Upper lobe of left lung (tissue), 4 donors: ENCODE data around the gene CXCL1.

ENCODE experiments used
- POLR2A ChIP-seq, 4 donors: fragments of 450-650 bp; IDR thresholded peaks; one replicate each; pipeline ENCODE4 v1.5.1; 2016 to 2017; ENCODE audit warnings: antibody characterized with exemption in 4 of 4, mild to moderate bottlenecking in 2 of 4
- TF ChIP-seq, protein P1 (sequence below), 6 experiments: fragments of 450-650 bp in 4 of 6; fragments of 200-600 bp in 2 of 6; sonication (generic) in 2 of 6; IDR thresholded peaks; one replicate each; pipeline ENCODE4 v1.5.1; 2016 to 2019; ENCODE audit warnings: antibody characterized with exemption in 6 of 6

DNA sequence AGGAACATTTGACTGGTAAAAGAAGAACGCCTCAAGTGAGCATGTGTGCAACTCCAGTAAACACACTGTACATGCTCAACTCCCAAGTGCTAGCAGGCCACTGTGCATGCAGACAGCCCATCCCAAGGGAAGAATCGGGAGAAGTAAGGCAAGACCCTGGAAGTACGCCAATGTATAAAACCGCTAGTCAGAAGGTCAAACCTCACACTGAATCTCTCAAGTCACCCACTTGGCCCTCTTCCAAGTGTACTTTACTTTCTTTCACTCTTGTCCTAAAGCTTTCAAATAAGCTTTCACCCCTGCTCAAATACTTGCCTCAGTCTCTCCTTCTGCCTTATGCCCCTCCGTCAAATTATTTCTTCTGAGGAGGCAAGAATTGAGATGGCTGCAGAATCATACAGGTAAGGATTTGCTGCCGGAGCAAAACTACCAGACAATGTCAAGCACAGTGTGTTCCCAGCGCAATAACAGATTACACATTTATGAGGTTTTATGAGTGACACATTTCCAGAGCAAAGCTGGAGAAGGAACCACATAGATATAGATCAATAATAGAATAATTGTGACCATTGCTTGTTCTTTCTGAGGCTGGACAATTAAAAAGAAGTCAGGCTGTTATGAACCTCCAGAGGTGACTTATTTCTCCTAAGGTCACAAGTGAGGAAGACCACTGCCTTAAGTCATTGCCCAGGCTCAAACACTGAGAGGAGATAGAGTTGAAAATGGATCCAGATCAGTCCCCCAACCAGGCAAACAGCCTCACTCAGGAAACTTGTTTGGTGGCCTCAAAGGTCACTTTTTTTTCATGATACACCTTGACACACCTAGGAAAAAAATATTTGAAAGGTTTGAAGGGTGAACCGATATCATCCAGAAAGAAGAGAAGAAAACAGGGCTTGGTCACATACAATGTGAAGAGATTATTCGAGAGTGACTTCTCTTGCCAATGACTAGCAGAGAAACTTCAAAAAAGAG is 26.3 kb downstream of the CXCL1 start:
- TF ChIP-seq, protein P1, sequence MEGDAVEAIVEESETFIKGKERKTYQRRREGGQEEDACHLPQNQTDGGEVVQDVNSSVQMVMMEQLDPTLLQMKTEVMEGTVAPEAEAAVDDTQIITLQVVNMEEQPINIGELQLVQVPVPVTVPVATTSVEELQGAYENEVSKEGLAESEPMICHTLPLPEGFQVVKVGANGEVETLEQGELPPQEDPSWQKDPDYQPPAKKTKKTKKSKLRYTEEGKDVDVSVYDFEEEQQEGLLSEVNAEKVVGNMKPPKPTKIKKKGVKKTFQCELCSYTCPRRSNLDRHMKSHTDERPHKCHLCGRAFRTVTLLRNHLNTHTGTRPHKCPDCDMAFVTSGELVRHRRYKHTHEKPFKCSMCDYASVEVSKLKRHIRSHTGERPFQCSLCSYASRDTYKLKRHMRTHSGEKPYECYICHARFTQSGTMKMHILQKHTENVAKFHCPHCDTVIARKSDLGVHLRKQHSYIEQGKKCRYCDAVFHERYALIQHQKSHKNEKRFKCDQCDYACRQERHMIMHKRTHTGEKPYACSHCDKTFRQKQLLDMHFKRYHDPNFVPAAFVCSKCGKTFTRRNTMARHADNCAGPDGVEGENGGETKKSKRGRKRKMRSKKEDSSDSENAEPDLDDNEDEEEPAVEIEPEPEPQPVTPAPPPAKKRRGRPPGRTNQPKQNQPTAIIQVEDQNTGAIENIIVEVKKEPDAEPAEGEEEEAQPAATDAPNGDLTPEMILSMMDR (IDR thresholded peaks at IDR 0.05) = no peak
- no peak for TF ChIP-seq POLR2A (IDR thresholded peaks at IDR 0.05)
